ENCODE results near the gene AARS1.
"Not testable (repeated sequence)": the region's sequence is repeated elsewhere in the genome, so short reads cannot be mapped to it uniquely, and the experiment has no call there.

AARS1 gene

DNA sequence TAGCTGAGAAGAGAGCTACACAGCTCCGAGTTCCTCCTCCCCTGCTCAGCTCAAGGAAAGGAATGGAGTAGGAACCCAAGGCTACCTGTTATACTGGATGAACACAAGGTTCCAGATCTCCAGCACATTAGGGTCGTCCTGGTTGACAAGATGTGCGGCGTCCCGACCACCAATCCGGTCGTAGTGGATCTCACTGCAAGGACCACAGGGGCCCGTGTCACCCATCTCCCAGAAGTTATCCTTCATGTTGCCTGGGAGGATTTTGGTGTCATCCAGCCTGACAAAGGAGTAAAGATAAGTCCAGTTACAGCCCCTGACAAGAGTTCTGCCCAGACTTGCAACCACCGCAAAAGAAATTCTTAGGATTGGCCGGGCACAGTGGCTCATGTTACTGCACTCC, 17.6 kb downstream of the AARS1 start:
- DNase-seq (ENCODE audit: low read depth): no peak

DNA sequence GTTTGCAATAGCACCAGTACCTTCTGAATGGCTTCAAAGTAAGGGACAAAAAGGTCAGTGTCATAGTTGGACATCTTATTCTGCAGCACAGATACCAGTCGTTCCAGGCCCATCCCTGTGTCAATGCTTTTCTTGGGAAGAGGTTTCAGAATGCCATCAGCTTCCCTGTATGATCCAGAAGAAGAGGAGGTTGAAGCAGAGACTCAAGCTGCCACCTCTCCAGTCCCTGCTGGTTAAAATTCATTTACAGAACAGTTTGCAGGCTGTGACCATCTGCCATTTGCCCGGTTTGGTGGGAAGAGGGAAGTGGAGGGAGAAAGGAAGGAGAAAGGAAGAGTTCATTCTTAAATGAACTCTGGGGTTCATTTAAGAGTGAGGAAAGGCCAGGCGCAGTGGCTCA, 19.1 kb downstream of the AARS1 start:
- DNase-seq (ENCODE audit: low read depth): no peak

DNA sequence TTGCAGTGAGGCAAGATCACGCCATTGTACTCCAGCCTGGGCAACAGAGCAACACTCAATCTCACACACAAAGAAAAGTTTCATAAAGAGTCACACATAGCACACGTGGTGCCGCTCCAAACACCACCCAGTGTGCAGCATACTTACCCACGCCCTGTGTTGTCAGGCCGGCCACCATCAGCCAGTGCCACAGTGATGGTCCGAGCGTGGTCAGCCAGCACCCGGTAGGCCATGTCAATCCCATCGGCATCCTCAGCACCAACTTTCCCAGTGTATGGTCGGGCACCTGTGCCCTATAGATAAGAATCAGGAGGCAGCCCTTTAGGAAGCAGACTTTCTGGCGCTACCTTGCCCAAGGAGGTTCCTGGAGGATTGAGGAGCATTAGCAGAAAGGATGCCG, 19.8 kb downstream of the AARS1 start:
- DNase-seq (ENCODE audit: low read depth): no peak

DNA sequence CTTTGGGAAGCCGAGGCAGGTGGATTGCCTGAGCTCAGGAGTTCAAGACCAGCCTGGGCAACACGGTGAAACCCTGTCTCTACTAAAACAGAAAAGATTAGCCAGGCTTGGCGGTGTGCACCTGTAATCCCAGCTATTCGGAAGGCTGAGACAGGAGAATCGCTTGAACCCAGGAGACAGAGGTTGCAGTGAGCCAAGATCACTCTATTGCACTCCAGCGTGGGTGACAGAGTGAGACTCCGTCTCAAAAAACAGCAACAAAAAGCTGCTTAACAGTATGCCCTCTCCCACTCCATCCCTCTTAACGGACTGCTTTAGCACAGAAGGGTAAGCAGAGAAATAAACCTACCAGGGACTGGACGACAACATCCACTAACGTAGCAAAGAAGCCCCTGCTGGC, 21.4 kb downstream of the AARS1 start:
- not testable (repeated sequence) for DNase-seq (ENCODE audit: low read depth)

DNA sequence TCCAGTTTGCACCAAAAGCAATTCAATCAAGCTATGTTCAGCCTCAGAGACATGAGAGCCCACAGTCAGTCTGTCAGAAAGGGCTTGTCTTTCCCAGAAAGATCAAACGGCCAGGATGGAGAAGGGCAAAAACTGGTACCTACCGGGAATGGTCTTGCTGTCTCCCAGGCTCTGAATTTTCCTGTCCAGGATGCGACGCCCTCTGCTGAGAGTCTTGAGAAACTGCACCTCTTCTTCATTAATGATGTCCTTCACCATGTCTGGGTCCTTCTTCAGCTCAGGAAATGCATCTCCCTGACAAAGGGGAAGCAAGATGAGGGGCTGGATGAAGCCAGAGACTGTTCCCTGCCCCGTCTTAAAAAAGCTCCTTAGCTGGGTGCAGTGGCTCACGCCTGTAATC, 21.8 kb downstream of the AARS1 start:
- no peak for DNase-seq (ENCODE audit: low read depth)

DNA sequence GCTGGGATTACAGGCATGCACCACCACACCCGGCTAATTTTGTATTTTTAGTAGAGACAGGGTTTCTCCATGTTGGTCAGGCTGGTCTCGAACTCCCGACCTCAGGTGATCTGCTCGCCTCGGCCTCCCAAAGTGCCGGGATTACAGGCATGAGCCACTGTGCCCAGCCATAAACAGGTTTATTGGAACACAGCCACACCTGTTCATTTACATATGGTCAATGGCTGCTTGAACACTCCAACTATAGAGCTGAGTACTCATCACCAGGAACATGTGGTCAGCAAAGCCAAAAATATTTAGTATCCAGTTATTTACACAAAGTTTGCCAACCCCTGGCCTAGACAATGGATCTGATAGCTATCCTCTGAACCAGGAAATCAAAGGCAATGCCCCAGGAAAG, 29.4 kb downstream of the AARS1 start:
- DNase-seq (ENCODE audit: low read depth): not testable (repeated sequence)

DNA sequence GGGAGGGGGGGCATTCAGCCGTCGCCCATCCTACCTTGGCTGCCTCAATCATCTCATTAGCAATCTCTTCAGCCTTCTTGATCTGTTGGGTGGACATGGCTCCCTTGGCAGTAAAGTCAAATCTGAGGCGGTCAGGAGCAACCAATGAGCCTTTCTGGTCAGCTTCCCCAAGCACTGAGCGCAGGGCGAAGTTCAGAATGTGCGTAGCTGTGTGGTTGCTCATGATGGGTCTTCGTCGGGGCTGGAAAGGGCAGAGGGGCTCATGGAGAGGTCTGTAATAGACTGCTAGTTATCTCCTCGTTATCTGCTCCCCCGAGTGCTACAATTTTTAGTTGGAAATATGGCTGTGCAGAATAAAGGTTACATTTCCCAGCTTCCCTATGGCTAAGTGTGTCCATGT, 30.4 kb downstream of the AARS1 start:
- no peak for DNase-seq (ENCODE audit: low read depth)

DNA sequence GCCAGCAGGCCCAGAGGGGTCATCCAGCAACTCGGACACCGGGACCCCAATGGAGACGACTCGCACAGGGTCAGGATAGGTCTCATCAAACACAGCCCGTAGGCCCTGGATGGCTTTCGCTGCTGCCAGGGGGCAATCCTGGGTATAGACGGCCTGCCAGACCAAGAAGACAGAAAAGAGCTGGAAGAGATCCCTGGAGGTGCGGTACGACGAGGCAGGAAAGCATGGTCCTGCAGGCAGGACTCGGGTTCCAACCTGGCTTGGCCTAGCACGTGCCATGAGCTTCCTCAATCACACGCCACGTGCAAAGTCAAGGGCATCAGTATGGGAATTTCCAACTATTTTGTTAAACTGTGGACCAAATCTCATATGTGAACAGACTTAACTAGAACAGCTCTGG, 31.2 kb downstream of the AARS1 start:
- DNase-seq (ENCODE audit: low read depth): no peak

DNA sequence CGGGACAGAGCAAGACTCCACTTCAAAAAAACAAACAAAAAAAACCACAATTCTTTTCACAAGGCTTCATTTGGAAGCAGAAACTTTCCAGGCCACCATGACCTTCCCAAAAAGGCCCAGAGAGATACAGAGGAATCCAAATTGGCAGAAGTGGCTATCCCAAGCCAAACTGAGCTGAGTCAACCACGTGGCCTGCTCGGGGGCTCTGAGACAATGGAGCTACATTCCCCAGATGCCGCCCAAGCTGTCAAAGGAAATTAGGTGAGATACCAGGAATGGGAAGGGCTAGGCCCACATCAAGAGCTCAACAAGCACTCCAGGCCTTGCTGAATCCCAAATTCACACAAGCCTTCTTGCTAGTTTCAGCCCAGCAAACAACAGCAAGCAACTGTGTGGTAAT, 31.9 kb downstream of the AARS1 start:
- DNase-seq (ENCODE audit: low read depth): no peak

DNA sequence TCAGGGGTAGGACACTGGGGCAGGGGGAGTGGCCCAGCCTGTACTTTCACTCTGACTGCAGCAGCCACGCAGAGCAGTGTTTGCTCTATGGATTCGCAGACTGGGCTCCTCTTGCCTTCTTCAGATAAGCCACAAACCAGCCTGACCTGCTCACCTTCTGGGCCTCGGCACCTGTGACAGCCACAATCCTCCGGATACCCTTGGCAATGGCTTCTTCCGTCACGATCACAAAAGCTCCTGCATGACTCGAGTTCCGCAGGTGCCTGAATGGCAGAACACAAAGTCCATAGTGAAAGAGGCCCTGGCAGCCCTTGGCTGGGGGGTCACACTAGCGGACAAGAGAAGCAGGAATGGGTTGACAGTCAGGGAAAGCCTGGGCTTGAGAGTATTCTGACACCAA, 33.7 kb downstream of the AARS1 start:
- DNase-seq (ENCODE audit: low read depth): no peak

DNA sequence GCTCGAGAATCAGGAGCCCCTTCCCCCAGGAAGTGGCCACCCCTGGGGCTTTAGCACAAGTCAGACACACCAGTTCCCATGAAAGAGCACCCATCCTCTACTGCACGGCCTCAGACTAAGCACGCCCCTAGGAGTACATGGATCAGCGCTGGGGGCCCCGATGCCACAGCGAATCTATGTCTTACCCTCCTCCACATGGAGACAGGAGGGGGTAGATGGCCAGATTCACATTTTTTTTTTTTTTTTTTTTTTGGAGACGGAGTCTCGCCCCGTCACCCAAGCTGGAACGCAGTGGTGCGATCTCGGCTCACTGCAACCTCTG, 34.4 kb downstream of the AARS1 start:
- no peak for DNase-seq (ENCODE audit: low read depth)

DNA sequence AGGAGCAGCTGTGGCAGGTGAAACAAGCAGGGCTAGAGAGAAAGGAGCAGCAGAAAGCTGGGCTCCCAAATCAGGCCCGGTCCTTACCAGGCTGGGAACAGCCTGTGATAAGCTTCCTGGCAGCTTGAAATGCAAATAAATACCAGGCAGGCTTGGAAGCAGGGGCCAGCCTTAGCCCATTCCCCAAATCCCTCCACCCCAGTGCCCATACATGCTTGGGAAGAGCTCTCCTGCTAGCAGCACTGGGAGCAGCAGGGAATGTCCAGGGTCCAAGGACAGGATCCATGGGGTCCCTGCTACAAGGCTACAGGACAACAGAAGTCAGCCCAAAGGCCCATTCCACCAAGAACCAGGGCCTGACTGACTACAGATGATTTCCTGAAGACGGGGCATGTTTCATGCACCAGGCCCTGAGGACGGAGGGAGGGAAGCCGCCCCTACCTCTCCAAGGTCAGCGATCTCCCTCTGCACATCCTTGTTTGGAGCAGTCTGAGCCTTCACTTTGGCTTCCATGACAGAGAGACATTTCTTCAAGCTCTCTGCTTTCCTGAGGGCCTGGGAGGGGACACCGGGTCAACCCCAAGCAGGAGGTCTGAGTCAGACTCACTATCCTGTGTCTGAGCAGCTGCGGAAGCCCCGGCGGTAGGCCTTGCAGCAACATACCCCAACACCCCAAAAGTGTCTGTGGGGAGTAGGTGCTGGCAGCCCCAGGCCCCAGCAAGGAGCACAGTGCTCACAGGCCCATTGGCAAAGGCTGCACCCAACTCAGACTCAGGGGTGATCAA, 34.9 kb downstream of the AARS1 start:
- DNase-seq (ENCODE audit: low read depth): no peak

DNA sequence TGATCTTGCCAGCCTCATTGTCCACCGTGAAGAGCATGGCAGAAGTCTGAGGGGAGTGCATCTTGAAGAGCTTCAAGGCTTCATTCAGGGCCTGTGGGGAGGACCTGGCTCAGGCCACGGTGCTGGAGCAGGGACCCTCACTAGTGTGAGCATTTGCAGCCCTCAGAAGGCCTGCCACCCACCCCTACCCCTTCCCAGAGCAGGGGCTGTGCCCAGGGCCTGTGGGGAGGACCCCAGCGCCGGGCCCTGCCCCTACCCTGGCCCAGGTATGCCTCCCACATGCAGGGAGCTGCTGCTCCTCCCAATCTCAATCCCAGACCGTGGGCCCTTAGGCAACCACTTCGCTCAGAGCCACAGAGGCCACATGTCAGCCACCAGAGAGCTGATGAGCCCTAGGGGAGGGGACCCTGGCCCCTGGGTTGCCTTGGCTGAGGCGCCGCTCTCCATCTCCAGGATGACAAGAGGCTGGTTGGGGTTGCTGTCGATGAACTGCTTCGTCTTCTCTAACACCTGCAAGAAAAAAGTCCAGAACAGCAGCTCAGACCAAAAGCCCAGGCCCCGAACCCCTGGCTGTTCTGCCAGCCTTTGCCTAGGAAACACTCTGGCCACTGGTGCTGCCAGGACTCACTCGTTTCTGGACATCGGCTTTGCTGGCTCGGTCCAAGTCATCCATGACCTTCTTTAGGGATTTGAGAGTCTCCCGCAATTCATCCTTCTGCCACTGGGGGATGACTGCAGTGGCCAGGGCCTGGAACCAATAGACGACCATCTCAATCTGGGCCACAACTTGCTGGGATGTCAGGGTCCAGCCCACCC, 35.8 kb downstream of the AARS1 start:
- no peak for DNase-seq (ENCODE audit: low read depth)

DNA sequence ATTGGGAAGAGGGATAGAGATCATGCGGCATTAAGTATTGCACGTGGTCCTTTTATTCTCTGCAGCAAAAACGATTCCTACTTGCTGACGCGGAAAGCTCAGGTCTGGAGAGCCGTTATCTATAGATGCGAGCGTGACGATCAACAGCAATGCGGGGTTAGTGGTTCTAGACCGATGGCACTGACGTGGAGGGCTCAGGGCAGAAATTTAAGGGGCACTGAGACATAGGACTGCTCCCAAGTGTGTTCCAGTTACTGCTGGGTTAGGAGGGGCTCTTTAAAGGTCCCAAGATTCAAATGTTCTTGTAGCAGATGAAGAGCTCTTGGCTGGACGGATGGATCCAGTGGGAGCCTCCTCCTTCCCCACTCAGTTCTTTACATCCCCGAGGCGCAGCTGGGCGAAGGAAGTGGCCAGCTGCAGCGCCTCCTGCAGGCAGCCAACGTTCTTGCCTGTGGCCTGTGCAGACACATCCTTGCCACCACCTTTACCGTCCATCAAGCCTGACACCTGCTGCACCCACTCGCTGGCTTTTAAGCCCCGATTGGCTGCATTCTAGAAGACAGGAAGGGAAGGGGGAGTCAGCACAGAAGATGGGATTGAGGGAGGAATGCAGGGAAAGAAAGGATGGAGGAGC, 36.8 kb downstream of the AARS1 start:
- no peak for DNase-seq (ENCODE audit: low read depth)

DNA sequence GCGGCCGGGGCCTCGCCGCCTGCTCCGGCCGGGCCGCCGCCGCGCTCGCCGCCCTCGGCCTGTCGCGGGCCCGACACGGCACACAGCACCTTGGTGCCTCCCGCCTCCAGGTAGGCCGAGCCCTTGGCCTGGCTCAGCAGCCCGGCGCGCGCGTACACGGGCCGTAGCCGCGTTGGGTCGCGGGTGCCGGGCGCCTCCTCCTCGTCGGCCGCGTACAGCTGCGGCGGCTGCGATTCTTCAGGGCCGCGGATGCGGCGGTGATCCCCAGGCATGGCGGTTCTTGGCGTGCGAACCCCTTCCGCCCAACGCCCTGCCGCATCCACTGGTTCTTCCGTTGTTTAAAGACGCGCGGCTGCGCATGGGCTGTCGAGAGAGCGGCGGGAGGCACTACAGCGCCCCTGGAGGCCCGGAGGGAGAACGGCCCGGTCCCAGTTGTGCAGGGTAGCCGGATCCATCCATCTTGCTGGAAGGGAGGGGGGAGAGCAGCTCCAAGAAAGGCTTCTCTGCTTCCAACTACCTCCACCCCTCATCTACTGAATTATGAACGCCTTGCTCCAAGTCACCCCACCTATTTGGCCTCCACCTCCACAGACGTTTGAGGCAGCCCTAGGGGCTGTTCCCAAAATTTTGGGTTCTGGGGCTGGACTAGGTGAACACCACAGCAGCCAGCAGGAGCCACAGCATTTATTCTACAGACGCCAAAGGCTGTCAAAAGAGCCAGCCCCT, 37.5 kb downstream of the AARS1 start, which contains the start of gene EXOSC6:
TSS of gene EXOSC6 (minus strand) at position 312 of the 726 bp plus-strand sequence. CDS start at position 272, 40 bp downstream.
- DNase-seq (ENCODE audit: low read depth): peak; percentile 85

DNA sequence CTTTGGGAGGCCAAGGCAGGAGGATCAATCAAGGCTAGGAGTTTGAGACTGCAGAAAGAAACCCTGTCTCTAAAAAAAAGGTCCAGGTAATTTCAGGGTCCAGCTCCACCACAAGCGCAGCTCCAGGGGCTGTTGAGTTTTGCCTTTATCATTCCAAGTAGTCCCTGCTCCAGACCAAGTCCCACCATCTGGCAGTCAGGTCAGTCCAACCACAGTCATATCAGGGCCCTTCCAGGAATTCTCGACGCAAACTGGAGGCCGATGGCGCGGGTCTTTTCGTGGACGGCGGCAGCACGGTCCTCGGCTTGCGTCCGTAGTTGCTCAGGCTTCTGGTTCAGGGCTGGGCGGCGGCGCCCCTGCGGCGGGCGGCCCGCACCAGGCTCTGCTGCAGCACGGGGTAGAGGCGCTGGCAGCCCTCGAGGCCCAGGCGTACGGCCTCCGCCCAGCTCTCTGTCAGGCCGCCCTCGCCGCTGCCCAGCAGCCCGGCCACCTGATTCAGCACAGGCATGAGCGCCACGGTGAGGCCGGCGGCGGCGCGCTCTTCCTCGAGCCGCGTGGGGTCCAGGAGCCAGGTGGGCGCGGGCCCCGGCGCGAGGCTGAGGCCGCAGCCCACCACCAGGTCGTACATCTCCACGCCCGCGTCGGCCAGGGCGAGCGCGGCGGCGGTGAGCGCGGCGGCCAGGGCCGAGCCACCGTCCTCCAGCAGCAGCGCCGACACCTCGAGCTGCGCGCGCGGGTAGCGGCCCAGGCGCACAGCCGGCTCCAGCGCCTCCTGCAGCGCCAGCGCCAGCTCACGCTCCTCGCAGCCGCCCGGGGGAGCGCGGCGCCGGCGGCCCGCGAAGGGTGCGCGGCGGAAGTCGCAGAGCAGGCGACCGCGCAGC, 38.3 kb downstream of the AARS1 start:
- no peak for DNase-seq (ENCODE audit: low read depth)

DNA sequence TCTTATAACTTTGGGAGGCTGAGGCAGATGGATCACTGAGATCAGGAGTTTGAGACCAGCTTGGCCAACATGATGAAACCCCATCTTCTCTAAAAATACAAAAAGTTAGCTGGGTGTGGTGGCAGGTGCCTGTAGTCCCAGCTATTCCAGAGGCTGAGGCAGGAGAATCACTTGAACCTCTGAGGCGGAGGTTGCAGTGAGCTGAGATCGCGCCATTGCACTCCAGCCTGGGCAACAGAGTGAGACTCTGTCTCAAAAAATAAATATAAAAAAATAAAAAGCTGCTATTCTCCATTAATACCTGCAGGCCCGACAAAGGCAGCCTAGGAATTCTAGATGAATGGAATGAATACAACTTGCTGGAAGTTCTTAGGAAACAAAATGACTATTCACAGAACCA, 39.6 kb downstream of the AARS1 start:
- not testable (repeated sequence) for DNase-seq (ENCODE audit: low read depth)

DNA sequence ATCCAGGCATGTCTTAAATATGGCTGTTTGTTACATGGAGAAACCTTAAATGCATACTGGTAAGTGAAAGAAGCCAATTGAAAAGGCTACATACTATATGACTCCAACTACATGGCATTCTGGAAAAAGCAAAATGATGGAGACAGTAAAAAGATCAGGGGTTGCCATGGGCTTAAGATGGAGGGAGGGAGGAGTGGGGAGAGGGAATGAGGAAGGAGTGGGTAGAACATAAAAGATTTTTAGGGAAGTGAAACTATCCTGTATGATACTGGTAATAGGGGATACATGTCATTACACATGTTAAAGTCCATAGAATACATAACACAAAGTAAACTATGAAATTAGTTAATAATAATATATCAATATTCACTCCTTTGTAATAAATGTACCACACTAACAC, 50.5 kb downstream of the AARS1 start:
- not testable (repeated sequence) for DNase-seq (ENCODE audit: low read depth)

DNA sequence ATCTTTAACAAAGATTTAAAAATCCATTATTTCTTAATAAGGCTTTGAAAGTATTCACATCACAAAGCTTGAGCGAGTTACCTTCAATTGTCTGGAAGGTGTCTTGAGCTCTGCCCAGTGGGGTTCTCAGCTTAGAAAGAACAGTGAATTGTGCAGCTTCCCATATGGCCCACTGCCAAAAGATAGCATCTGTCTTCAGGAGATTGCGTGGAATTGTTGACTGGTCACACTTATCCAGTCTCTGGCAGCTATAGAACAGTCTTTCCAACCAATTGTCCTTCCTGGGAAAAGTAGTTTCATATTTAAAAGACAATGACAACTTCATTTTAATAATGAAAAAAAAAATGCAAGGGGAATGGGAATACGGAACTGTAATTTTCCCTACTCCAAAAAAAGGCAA, 57.5 kb downstream of the AARS1 start:
- not testable (repeated sequence) for DNase-seq (ENCODE audit: low read depth)

DNA sequence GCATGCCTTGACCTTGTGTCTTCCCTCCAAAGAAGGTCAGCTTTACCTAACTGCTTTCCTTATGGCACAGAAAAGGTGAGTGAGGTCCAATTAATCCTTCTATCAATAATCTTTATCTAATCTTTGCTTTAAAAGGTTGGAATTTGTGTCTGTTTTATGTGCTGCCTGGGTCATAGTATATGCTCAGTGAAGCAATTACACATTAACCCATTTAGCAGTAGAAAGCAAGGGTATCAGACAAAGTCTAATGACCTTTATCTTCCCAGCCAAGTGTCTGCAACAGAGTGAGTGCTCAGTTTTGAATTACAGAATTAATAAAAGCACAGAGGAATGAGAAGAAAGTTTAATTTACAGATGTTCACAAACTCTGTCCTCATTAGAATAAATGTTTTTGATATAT, 63.3 kb downstream of the AARS1 start:
- DNase-seq (ENCODE audit: low read depth): not testable (repeated sequence)

DNA sequence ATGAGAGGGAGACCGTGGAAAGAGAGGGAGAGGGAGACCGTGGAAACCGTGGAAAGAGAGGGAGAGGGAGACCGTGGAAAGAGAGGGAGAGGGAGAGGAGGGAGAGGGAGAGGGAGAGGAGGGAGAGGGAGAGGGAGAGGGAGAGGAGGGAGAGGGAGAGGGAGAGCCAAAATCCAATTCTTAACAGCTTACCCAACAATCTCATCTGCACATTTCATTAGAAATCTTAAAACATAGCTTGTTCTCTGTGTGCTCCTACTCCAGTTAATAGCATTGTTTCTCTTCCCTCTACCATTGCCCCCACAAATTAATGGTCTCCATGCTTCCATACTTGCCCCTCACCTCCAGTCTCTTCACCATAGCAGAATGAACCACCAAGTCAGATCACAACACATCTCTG, 63.9 kb downstream of the AARS1 start:
- DNase-seq (ENCODE audit: low read depth): not testable (repeated sequence)

Measured in stimulated activated CD8-positive, alpha-beta memory T cell treated with anti-CD3 and anti-CD28 coated beads, Interleukin-4, amount 100 ng/mL, for 24 hours (primary cell).